GM21825 (cell line): Measurements from ENCODE around the gene PXT1.

Experiments
- ATAC-seq: cut with Tn5 transposase; IDR thresholded peaks from one replicate; pipeline ENCODE4 v1.9.1; 2021; ENCODE audit warnings: mild to moderate bottlenecking, moderate library complexity; ENCODE audit not compliant: unreplicated experiment

The PXT1 gene

GRCh38 chr6:36349240-36349639, 93.4 kb downstream of the PXT1 start:
- ATAC-seq, result no peak

GRCh38 chr6:36347621-36348020, 95.0 kb downstream of the PXT1 start:
- no peak for ATAC-seq

- no peak for ATAC-seq
These were observed 96.0 kb downstream of the PXT1 start for GRCh38 chr6:36346486-36347273.

GRCh38 chr6:36345681-36346466, 96.8 kb downstream of the PXT1 start:
- ATAC-seq, result no peak

GRCh38 chr6:36343109-36343680, 99.5 kb downstream of the PXT1 start:
- no peak for ATAC-seq

- no peak for ATAC-seq
These were observed 101.8 kb downstream of the PXT1 start for GRCh38 chr6:36340618-36341454.
